Stomach (tissue), 4 donors: ENCODE results near the gene ANKRD17.

ENCODE experiments used
- POLR2A ChIP-seq, 4 donors: fragments of 450-650 bp; IDR thresholded peaks; one replicate each; pipeline ENCODE4 v1.6.1; 2016; ENCODE audit warnings: antibody characterized with exemption in 4 of 4, control low read depth in 2 of 4, mild to moderate bottlenecking in 1 of 4, moderate library complexity in 1 of 4
- TF ChIP-seq, protein P1 (sequence below), 7 experiments: fragments of 450-650 bp in 4 of 7; fragments of 200-600 bp in 3 of 7; sonication (generic) in 3 of 7; IDR thresholded peaks; one replicate each; pipeline ENCODE4 v1.5.1; 2016 to 2019; ENCODE audit warnings: antibody characterized with exemption in 7 of 7, control low read depth in 2 of 7, mild to moderate bottlenecking in 1 of 7

DNA sequence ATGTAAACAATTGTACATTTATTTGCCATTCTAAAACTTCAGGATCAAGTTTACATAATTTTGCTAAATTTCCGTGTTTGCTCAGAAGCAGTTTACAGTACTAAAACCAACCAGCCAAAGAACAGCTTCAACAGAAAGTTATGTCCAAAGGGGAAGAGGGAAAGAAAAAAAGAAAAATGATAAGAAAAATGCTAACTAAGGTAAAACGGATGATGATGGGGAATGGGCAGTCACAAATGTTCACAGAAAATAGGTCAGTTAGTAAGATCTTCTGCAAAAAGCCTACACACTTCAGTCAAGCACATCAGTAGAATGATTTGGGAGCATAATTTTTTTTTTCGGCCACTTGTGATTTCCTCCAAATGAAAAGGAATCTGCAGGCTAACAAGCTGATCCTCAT is 182.8 kb downstream of the ANKRD17 start:
- TF ChIP-seq, protein P1, sequence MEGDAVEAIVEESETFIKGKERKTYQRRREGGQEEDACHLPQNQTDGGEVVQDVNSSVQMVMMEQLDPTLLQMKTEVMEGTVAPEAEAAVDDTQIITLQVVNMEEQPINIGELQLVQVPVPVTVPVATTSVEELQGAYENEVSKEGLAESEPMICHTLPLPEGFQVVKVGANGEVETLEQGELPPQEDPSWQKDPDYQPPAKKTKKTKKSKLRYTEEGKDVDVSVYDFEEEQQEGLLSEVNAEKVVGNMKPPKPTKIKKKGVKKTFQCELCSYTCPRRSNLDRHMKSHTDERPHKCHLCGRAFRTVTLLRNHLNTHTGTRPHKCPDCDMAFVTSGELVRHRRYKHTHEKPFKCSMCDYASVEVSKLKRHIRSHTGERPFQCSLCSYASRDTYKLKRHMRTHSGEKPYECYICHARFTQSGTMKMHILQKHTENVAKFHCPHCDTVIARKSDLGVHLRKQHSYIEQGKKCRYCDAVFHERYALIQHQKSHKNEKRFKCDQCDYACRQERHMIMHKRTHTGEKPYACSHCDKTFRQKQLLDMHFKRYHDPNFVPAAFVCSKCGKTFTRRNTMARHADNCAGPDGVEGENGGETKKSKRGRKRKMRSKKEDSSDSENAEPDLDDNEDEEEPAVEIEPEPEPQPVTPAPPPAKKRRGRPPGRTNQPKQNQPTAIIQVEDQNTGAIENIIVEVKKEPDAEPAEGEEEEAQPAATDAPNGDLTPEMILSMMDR (IDR thresholded peaks at IDR 0.05), result no peak
- no peak for TF ChIP-seq POLR2A (IDR thresholded peaks at IDR 0.05)
